Measurements from ENCODE around the gene FAM227B.
"Not testable (repeated sequence)": the region's sequence is repeated elsewhere in the genome, so short reads cannot be mapped to it uniquely, and the experiment has no call there.

Gene FAM227B, protein sequence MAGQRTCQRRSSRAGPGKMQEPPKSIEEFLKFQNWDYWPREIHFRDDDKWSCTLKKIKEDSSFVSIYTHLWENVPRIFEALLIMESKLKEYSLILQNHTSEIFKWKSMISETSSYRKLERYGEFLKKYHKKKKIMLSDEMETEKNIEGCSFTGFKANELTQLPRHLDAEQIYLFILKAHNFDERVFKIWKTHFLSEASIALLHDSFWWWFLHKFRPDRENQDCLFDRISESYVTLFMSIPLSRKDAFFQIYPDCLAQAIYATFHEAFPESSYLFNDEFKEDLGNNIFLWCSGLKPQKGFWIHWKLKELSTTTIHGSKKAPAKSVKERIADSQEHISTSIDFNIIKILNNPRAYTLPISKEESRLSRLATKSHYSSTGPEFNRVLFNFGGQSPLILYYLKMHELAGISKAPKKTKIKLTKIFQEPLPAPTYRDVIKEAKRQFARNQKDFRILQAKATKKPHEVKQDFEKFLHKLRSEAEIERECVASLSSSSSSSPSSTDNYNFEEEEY

DNA sequence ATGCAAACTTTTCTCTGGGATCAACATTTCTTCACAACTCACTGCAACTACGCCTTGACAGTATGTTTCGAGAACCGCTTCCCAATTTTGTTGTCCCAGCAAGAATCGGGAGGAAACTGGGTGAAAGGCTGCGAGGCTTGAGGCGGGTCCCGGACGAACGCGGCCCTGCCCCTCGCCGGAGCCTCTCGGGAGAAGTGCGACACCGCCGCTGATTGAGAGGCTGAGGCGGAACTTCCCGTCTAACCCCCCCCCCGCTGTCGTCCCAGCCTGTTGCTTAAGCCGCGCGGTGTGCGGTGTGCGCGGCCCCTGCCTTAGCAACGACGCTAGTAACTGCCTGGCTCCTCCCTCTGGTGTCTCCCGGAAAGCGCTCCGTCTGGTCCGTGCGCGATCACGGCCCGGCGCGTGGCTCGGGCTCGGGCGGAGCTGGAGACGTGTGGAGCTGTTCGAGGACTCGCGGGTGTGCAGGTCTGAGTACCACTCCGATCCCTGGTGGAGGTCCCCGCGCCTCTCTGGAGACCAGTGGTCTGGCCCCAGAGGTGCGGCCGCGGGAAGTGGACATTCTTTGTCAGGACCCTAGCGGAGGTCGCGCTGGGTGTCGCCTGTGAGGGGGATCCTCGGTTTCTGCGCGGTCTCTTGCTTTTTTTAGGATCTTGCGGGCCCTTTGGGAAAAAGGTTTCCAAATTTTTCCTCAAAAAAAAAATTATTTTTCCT lies at the start of gene FAM227B, which contains the start of gene DTWD1:
FAM227B (minus strand) TSS at position 161 of the 711 bp plus-strand sequence. CDS start 5,647 bp downstream, outside the sequence.
DTWD1 (plus strand) TSS at position 391 of the 711 bp plus-strand sequence. CDS start 4,120 bp downstream, outside the sequence.
- peak; percentile 94 for DNase-seq (ENCODE audit: low spot score)

- DNase-seq (ENCODE audit: low spot score), result no peak
Measured at GRCh38 chr15:49669288-49669687, 48.7 kb upstream of the FAM227B start.

- DNase-seq (ENCODE audit: low spot score), result not testable (repeated sequence)
Measured at GRCh38 chr15:49666486-49666885, 45.9 kb upstream of the FAM227B start.

DNA sequence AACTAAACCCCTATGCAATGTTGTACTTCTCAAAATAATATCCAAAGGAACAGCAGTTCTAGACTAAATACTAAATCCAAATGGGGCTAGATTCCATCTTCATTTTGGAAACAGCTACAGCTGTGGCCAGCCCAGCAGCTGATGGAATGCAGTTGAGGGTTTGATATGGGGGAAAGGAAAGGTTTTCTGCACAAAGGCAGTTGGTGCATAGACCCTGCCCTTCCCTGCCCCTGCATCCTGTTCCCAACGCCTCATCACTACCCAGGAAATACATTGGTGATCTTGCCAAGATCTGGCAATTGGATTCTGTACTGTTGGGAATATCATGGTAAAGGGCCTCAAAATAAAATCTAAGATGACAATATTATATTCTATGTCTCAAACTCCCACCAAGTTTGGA lies 44.1 kb upstream of the FAM227B start:
- DNase-seq (ENCODE audit: low spot score), result no peak

GRCh38 chr15:49656734-49657133 lies 36.1 kb upstream of the FAM227B start:
- DNase-seq (ENCODE audit: low spot score), result no peak

- DNase-seq (ENCODE audit: low spot score), result no peak
Measured at GRCh38 chr15:49652922-49653321, 32.3 kb upstream of the FAM227B start.

DNA sequence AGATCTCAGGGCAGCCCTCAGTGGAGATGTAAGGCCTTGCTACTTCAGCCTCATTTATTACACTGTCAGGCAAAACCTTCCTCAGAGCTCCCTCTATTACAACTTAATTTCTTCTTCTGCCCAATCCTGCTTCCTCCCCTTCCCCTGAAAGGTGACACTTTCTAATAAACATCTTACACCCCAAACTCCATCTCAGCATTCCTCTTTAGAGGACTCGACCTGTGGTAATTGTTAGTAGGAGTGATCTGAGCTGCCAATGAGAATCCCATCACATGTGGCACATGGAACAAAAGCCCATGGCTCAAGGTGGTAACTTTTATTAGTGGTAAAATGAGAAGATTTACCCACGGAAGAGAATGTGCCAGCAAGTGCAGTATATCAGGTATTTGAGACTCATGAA lies 30.1 kb upstream of the FAM227B start:
- no peak for DNase-seq (ENCODE audit: low spot score)

DNA sequence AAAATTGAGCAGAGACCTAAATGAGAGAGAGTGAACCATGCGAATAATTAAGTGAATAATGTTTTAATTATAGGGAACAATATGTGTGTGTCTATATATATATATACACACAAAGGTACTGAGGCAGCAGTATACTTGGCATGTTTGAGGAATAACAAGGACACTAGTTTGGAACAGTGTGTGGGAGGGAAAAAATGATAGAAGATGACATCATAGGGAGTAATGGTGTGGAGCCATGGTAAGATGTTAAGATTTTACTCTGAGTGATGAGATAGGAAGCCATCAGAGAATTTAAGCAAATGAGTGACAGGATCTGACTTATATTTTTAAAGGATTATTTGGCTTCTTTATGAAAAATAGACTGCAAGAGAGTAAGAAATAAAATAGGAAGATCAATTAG lies 29.4 kb upstream of the FAM227B start:
- no peak for DNase-seq (ENCODE audit: low spot score)

DNA sequence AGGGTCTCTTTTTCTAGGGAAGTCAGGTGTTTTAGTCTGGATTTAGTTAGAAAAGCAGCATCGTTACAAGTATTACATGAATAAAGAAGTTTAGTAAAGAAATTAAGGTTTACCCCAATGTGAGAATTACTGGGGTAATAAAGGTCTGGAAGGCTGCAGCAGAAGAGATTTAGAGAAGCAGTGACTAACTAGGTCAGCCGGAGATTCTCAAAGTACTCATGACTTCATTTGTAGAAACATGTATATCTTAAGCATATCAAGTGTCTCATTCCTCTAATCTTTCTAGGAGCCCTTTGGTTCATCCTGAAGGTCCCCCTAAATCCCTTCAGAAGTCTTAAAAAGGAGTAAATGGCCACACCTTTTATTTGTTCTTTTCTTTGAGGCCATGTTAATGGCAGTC lies 26.3 kb upstream of the FAM227B start:
- DNase-seq (ENCODE audit: low spot score), result no peak

DNA sequence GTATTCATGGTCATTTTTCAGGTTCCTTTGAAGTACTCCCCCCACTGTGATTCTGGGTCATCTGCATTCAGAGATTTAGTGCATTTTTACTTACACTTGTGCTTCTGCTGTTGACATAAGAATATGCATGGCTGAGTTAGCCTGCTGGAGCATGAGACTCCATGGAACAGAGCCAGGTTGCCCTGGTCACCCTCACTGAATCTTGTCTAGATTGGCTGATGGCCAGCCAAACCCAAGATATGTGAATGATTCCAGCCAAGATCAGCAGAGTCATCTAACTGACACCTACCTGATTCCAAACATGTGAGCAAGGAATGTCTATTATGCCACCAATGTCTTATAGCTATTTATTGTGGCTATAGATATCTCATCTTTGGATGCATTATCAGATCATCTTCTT lies 25.3 kb upstream of the FAM227B start:
- DNase-seq (ENCODE audit: low spot score), result no peak

DNA sequence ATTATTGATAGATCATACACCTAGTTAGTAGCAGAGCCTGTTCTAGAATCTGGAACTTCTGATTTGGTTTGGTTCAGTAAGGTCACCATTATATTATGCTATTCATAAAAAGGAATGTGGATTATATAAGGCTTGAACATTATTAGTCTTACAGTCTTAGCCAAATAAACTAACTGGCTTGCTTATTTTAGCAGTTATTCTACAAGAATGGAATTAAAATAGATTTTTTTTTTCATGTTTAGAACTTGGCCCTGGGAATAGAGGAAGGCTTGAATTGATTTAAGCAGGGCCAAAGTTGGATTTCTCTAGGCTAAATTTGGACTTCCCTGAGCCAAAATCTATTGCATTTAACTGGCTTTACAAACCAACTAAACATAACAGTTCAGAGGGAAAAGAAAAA lies 24.7 kb upstream of the FAM227B start:
- no peak for DNase-seq (ENCODE audit: low spot score)

- no peak for DNase-seq (ENCODE audit: low spot score)
Measured at GRCh38 chr15:49644364-49644794, 23.8 kb upstream of the FAM227B start.

DNA sequence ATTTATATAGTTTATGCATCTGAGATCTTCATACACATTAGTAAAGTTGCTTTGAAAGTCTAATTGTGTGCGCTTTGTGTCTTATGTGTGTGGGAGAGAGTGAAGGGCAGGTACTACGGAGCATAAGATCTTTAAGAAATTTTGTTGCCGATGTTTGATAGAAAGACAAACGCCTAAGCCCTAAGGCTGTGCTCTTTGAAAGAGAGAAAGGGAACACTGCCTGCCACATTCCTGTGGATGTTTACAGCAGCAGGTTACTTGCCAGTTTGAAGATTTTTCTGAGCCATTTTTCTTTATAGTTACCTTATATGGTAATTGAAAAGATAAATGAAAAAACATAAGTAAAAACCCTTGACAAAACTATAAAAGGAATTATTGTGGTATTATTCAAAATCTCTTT lies 17.2 kb upstream of the FAM227B start:
- no peak for DNase-seq (ENCODE audit: low spot score)

DNA sequence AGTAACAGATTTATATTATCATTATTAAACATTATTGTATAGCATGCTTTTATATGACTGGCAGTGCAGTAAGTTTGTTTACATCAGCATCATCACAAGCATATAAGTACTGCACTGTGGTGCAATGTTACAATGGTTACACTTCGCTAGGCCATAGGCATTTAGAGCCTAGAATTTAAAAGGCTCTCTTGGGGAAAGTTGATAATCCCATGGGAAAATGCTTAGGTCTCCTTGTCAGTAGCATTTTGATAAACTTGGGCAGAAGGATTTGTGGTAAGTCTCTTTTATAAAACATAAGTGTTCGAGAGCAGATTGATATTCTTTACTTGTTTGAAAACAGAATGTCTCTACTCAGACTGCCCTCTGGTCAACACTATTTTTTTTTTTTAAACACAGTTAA lies 7.8 kb upstream of the FAM227B start:
- DNase-seq (ENCODE audit: low spot score), result no peak

GRCh38 chr15:49627407-49627877 lies 6.8 kb upstream of the FAM227B start:
- DNase-seq (ENCODE audit: low spot score), result no peak

GRCh38 chr15:49625460-49626036 lies 4.9 kb upstream of the FAM227B start:
- no peak for DNase-seq (ENCODE audit: low spot score)

DNA sequence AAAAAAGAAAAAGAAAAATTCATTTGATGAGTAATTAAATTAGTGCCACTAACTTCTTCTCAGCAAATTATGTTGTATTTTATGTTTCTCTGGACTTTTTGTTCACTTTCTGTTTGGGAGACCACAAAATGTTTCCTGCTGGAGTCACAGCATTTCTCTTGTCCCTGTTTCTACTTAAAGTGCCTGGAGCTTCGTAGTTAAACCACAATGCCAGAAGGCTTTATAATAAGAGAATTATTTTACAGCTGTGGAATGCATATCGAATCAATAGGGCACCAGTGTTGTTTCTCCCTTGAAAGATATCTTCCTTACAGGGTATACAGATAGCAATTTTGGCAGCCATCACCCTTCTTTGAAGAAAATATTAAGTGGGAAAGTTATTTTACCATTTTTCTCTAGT lies 3.4 kb upstream of the FAM227B start:
- no peak for DNase-seq (ENCODE audit: low spot score)

DNA sequence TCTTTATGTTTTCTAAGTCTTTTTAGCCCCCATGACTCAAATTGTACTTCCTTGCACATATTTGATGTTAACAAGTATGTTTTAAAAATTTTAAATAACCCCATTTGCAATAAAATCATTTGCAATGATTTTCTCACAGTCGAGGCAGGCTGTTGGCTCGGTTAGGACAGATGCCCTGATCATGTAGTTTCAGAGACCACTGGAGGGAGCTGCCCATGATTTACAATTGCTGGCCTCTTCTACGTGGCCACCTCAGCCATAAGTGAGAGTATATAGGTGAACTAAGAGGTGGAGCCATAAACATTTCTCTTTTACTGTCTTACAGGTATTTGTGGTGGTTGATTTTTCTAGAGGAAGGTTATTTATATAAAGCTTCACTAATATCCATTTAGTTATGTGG lies 1.9 kb upstream of the FAM227B start:
- DNase-seq (ENCODE audit: low spot score), result no peak

GRCh38 chr15:49621887-49622286 lies 1.3 kb upstream of the FAM227B start:
- no peak for DNase-seq (ENCODE audit: low spot score)

- peak; percentile 11 for DNase-seq (ENCODE audit: low spot score)
Measured at GRCh38 chr15:49621401-49621811, 788 bp upstream of the FAM227B start.

DNA sequence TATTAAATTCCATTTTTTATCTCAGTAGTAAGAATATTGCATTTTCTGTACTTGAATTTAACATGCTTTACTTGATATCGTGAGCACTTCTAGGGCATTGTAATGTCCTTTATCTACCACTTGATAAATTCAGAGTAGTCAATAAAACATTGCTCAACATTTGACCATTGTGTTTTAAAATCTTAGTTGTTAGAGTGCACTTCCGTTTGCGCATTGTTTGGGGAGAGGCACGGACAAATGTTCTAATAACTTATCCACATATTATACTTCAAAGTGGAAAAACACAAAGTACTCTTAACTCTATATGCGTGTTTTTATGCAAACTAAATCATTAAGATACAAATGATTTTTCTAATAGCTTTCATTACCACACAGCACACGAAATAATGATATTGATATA lies 419 bp downstream of the FAM227B start:
- DNase-seq (ENCODE audit: low spot score), result peak; percentile 4

DNA sequence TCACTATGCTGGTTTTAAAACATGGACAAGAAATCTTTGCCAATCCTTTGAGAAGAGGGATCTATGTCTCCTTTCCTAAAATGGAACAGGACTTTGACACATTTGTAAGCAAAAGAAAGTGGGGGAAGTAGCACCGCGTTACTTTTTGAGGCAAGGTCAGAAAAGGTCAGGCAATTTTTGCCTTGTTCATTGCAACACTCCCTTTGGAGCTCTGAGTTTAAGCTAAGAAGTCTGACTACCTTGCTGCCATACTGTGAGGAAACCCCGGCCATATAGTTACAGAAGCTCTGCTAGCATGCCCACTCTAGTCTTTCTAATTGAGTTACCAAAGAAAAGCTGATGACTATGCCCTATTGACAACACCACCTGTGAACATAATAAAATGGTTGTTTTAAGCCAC lies 1.4 kb downstream of the FAM227B start:
- DNase-seq (ENCODE audit: low spot score), result no peak

DNA sequence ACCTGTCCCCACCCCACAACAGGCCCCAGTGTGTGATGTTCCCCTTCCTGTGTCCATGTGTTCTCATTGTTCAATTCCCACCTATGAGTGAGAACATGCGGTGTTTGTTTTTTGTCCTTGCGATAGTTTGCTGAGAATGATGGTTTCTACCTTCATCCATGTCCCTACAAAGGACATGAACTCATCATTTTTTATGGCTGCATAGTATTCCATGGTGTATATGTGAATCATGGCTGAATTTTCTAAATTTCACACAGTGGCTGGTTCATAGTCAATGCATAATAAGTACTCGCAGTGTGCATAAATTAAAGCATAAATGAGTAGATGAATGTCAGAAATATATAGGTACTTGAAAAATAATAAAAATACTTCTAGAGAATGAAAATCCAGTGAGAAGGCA lies 8.4 kb downstream of the FAM227B start:
- DNase-seq (ENCODE audit: low spot score), result not testable (repeated sequence)

Data from germinal center (tissue), 1 donor.